Upper lobe of left lung (tissue), 4 donors: ENCODE data around the gene ADAMTSL5.

Experiments
- CTCF ChIP-seq, 6 experiments: fragments of 450-650 bp in 4 of 6; fragments of 200-600 bp in 2 of 6; sonication (generic) in 2 of 6; IDR thresholded peaks; one replicate each; pipeline ENCODE4 v1.5.1; 2016 to 2019; ENCODE audit warnings: antibody characterized with exemption in 6 of 6
- EP300 ChIP-seq, 4 donors: sonication (generic); formaldehyde crosslinking; IDR thresholded peaks; one replicate each; pipeline ENCODE4 v1.5.1; 2017; ENCODE audit warnings: antibody characterized with exemption in 4 of 4, control low read depth in 2 of 4
- POLR2A ChIP-seq, 4 donors: fragments of 450-650 bp; IDR thresholded peaks; one replicate each; pipeline ENCODE4 v1.5.1; 2016 to 2017; ENCODE audit warnings: antibody characterized with exemption in 4 of 4, mild to moderate bottlenecking in 2 of 4

- no peak for TF ChIP-seq POLR2A (IDR thresholded peaks at IDR 0.05)
- no peak for TF ChIP-seq CTCF (IDR thresholded peaks at IDR 0.05)
- no peak for TF ChIP-seq EP300 (IDR thresholded peaks at IDR 0.05)
Observed at GRCh38 chr19:1472231-1473084, 40.4 kb downstream of the ADAMTSL5 start.
